Type B pancreatic cell (in vitro differentiated cells): ENCODE results near the gene KRT35. TPM values are rescaled to one million over a fixed set of nuclear protein-coding genes. Genes with fewer than 3 reads are reported as not detected.

Experiments
- DNase-seq: peaks from one replicate; pipeline ENCODE4 v3.0.0; 2021; ENCODE audit warnings: mixed read lengths; ENCODE audit not compliant: unreplicated experiment; ENCODE audit errors: extremely low spot score
- H3K27ac Mint-ChIP-seq: 2 replicates; pipeline ENCODE4 v1.8.0; 2021; ENCODE audit warnings: mild to moderate bottlenecking, mixed read lengths
- H3K27me3 Mint-ChIP-seq: 2 replicates; pipeline ENCODE4 v1.8.0; 2021; ENCODE audit warnings: mixed read lengths
- H3K36me3 Mint-ChIP-seq: 2 replicates; pipeline ENCODE4 v1.8.0; 2021; ENCODE audit warnings: mixed read lengths
- H3K4me1 Mint-ChIP-seq: one replicate; pipeline ENCODE4 v1.8.0; 2021; ENCODE audit warnings: mixed read lengths; ENCODE audit not compliant: unreplicated experiment
- H3K4me3 Mint-ChIP-seq: 2 replicates; pipeline ENCODE4 v1.8.0; 2021; ENCODE audit warnings: mild to moderate bottlenecking, mixed read lengths
- H3K9me3 Mint-ChIP-seq: 2 replicates; pipeline ENCODE4 v1.8.0; 2021; ENCODE audit warnings: mixed read lengths
- CTCF ChIP-seq: fragments of 200-600 bp; sonication (generic); conservative IDR thresholded peaks from 2 replicates; pipeline ENCODE4 v1.5.0; 2021; ENCODE audit warnings: antibody characterized with exemption, mild to moderate bottlenecking
- long read RNA-seq: library from polyadenylated mRNA; unstranded; transcript quantifications from one replicate; pipeline ENCODE4 v2.0.0, GENCODE V29; 2020
- total RNA-seq: library from RNA; stranded (reverse); gene quantifications from 2 replicates; pipeline ENCODE4 v1.2.1, GENCODE V29; 2021; ENCODE audit warnings: low replicate concordance

KRT35 gene
- total RNA-seq, result not detected in 2 replicates
- long read RNA-seq, result 0 reads

- Mint-ChIP-seq H3K27ac (no peak within 1 kb of the TSS), H3K36me3 (no peaks in the 10 kb centered on the region), H3K27me3 (no peaks in the 10 kb centered on the region), H3K4me1 (peaks cover 8% of the 10 kb centered on the region), H3K9me3 (no peaks in the 10 kb centered on the region), H3K4me3 (no peak within 1 kb of the TSS)
- no peak for DNase-seq
- TF ChIP-seq CTCF, result no peak
Measured at GRCh38 chr17:41481036-41481435, at the start of gene KRT35. Gene KRT35, minus strand, starts transcription at chr17:41481151. Its CDS starts 54 bp downstream, at chr17:41481097.

DNA sequence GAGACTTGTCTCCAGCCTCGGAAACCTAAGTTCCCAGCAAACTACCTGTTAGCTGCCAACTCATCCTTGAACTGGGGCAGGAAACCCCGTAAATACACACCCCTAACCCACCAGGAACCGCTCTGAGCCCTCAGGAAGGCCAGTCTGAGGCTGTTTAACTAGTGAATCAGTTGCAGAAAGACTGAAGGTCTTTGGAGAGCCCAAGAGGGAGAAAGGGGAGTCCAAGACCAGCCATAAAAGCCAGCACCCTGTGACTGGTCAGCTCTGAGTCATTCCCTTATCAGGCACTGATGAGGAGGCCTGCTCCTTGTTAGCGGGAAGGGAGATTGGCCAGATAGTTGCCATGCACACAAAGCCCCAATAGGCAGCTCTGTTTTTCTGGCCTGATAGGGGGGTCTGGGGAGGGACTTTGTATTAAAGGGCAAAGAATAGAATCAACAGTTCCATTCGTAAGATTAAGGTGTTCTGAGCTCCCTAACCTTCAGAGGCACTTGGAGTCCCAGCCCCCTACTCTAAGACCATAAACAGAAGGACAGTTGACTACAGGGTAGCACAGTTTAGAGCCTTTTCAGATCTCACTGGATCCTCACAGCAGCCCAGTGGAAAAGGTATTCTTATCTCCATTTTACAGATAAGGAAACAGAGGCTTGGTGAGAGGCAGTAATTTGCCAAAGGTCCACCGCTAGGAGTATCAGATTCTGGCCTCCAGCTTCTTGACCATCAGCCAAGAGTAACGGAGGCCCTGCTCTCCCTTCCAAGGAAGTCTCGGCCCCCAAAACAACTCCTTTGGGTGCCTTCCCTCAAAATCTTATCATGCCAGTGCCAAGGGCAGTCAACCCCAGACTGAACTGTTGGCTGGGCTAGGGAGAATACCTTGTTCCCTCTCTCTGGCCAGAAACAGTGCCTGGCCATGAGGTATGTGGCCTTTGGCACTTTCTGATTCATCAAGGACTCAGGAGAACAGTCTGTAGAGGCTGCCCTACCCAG is 49.4 kb upstream of the KRT35 start:
- Mint-ChIP-seq H3K4me3 (peak overlapping the region; percentile 89), H3K9me3 (no peaks in the 10 kb centered on the region), H3K27me3 (peaks cover 46% of the 10 kb centered on the region), H3K36me3 (peaks cover 11% of the 10 kb centered on the region), H3K4me1 (peaks cover 21% of the 10 kb centered on the region), H3K27ac (peak overlapping the region; percentile 99)
- no peak for TF ChIP-seq CTCF
- no peak for DNase-seq

- peak overlapping the region; percentile 99 for H3K27ac Mint-ChIP-seq
- H3K36me3 Mint-ChIP-seq, result peaks cover 17% of the 10 kb centered on the region
- H3K27me3 Mint-ChIP-seq, result peaks cover 46% of the 10 kb centered on the region
- DNase-seq, result no peak
- no peaks in the 10 kb centered on the region for H3K9me3 Mint-ChIP-seq
- TF ChIP-seq CTCF, result no peak
- peaks cover 17% of the 10 kb centered on the region for H3K4me1 Mint-ChIP-seq
- H3K4me3 Mint-ChIP-seq, result peak overlapping the region; percentile 89
Measured at GRCh38 chr17:41529491-41529915, 48.6 kb upstream of the KRT35 start.

DNA sequence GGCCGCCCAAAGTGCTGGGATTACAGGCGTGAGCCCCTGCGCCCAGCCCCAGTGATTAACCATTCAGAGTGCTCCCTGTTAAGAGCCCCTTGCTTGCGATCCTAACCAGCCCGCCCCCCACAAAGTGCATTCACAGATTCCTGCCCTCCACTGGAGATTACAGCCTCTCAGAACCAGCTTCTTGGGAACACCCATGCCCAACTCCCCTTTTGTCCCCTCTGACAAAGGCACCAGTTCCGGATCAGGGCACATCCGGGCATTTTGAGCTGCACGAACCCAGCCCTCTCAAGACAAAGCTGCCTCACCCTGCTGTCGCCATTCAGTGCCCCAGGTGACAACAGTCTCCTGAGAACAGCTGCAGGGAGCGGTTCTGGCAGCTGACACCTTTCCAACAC is 48.0 kb upstream of the KRT35 start:
- no peak for DNase-seq
- Mint-ChIP-seq H3K4me3 (peak overlapping the region; percentile 89), H3K36me3 (peaks cover 17% of the 10 kb centered on the region), H3K4me1 (peaks cover 17% of the 10 kb centered on the region), H3K9me3 (no peaks in the 10 kb centered on the region), H3K27me3 (peaks cover 46% of the 10 kb centered on the region), H3K27ac (peak overlapping the region; percentile 99)
- no peak for TF ChIP-seq CTCF

DNA sequence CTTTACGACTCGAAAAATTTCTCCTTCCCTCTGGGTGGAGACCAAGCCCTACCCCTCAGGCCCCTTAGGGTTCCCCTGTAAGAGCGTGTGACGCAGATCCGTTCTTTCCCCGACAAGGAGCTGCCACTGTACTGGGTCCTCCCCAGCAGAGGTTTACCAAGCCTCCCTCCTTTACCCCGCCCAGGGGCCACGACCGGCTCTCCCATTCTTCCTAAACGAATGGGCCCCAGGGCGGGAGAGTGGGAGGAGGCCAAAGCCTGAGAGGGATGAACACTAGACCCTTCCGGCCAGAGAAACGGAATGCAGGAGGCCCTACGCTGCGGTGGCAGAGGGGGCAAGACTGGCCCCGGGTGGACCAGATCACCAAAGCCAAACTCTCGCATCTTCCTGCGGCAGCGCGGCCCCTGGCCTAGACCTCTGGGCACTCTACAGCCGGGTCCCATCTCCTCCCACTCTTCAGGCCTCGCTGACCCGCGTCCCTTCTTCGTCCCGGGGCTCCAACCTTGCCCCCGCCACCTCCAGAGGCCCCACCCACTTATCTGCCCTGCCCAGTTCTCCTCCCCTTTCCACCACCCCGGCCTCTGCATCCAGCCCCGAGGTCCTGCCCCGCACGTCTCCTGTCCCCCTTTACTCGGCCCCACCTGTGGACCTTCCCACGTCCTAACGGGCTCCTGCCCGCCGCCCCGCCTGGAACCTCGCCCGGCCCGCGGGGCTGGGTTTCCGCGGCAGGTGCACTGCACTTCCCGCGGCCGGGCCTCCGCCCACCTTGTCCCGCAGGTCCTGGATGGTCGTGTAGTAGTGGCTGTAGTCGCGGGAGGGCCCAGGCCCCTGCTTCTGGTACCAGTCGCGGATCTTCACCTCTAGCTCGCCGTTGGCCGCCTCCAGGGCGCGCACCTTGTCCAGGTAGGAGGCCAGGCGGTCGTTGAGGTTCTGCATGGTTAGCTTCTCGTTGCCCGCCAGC is 46.4 kb upstream of the KRT35 start:
- TF ChIP-seq CTCF, result no peak
- Mint-ChIP-seq H3K27me3 (peaks cover 42% of the 10 kb centered on the region), H3K36me3 (peaks cover 21% of the 10 kb centered on the region), H3K4me1 (peaks cover 17% of the 10 kb centered on the region), H3K4me3 (peak overlapping the region; percentile 89), H3K9me3 (no peaks in the 10 kb centered on the region), H3K27ac (peak overlapping the region; percentile 99)
- DNase-seq, result no peak
